HG02938 (cell line): ENCODE results near the gene ACOT7.

Experiments
- ATAC-seq: cut with Tn5 transposase; IDR thresholded peaks from one replicate; pipeline ENCODE4 v1.9.1; 2021; ENCODE audit warnings: mild to moderate bottlenecking, moderate library complexity; ENCODE audit not compliant: unreplicated experiment

ACOT7 gene

DNA sequence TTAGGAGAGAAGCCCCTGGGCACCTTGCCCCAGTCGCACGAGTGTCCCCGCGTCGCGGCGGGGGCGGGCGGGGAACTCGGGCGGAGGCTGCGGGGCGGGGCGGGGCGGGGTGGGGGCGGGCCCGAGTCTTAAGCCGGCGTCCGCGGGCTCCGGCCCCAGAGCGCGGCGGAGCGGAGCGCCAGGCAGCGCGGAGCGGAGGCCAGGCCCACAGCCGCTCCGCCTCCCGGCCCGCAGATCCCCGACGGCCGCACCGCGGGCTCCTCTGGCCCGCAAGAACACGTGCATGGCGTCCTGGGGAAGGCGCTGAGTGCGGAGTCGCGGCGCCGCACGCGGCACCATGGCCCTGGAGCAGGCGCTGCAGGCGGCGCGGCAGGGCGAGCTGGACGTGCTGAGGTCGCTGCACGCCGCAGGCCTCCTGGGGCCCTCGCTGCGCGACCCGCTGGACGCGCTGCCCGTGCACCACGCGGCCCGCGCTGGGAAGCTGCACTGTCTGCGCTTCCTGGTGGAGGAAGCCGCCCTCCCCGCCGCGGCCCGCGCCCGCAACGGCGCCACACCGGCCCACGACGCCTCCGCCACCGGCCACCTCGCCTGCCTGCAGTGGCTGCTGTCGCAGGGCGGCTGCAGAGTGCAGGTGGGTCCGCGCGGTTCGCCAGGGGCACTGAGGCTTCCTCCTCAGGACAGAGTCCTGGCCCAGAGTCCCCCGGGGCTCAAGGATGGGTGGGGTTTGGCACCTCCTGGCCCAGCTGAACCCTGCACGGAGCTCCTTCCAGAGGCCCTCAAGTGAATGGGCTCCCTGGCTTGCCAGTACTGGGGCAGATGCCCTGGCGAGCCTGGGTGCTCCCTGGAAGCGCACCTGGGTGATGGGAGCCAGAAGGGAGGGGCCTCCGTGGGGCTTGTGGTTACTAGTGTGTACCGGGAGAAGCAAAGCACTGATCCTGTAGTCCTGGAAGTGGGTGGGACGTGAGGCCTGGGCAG is 31.3 kb upstream of the ACOT7 start, which contains the start of gene ESPN:
Gene ESPN (plus strand): TSS at position 158 of the 975 bp plus-strand sequence. CDS start 180 bp downstream, at position 338.
- no peak for ATAC-seq

DNA sequence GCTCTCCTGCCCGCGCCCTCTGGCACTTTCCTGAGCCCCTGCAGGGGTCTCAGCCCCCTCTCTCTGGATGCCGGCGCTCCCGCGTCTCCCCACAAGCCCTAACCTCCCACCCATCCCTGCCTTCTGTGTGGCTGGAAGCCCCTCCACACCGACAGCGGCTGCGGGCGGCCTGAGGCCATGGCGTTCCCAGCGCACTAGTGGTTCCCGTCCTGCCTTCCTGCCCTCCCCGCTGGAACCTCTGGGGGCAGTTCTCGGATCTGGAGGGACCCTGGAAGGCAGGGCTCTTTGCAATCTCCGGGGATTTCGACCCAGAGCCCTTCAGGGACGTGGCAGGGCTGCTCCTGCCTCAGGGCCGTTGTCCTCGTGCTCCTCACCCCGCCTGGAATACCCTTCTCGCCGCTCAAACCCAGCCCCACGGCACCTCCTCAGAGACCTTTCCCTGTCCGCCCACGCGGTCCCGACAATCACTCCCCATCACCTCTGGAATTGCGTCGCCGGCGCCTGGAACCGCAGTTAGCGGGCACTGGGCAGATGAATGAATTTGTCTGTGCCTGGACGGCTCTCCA is 30.5 kb upstream of the ACOT7 start:
- ATAC-seq, result no peak

DNA sequence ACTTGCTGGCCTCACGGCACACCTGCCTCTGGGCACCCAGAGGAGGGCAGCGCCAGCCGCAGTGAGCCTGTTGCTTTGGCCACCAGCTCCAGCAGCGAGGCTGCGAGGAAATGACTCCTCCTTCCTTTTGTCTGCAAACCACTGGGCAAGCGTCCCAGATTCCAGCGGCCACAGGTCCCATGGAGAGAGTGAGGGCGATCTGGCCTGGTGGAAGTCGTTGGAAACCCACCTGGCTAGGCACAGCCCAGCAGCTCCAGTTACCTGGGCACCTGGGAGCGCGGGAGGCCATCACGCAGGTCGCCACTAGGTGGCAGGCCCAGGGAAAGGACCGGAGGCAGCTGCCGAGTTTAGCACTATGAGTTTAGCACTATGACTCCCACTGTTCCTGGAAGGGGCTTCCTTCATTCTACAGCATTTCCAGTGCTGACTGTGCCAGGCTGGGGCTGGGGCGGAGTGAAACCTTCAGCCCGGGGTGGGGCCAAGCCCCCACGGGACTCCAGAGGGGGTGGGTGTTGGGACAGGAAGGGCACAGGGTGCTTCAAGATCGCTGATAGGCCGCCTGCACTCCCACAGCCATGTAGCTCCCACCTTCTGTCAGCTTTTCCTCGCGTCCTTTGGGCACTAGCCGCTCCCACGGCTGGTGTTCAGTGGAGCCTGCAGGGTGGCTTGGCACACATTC is 29.9 kb upstream of the ACOT7 start:
- ATAC-seq, result no peak

DNA sequence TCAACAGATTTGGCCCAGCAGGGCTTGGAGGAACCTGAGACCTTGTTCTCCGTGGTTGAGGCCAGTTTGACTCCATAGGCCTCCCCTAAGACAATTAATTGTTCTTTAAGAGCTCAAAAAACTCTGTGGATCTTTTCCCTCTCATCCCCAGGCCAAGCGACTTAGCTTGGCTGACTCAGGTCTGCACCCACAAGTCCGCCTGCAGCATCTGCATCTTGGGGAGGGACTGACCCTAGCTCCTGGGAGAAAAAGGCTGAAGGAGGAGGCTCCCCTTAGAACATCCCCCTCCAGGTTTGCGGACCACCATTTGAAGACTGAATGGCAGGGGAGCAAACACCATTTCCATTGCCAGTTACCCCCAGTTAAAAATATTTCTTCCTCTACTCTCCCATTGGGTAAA is 27.7 kb upstream of the ACOT7 start:
- no peak for ATAC-seq

DNA sequence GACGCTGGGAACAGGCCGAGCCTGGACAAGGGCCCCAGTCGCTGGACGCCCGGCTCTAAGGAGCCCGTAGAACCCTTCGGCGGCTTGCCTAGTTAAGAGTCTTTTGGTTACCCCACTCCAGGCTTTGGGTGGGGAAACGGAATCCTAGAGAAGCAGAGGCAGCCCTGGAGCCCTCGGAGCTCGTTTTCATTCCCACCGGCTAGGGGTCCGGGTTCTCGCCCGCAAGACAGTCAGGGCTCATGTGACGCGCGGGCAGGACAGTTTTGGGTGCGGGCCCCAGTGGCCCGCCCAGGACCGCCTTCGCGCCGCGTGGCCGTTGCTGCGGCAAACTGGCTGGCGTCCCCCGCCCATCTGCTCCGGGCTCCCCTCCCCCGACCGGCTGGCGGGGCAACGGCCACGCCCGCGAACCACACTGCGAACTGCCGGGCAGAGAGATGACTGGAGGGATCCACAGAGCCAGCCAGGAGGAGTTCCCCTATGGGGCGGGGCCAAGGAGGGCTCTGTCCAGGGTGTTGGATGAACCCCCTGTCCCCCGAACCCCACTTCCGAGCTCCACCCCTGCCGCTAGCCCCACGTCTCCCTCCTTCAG is 27.0 kb upstream of the ACOT7 start:
- ATAC-seq, result no peak

DNA sequence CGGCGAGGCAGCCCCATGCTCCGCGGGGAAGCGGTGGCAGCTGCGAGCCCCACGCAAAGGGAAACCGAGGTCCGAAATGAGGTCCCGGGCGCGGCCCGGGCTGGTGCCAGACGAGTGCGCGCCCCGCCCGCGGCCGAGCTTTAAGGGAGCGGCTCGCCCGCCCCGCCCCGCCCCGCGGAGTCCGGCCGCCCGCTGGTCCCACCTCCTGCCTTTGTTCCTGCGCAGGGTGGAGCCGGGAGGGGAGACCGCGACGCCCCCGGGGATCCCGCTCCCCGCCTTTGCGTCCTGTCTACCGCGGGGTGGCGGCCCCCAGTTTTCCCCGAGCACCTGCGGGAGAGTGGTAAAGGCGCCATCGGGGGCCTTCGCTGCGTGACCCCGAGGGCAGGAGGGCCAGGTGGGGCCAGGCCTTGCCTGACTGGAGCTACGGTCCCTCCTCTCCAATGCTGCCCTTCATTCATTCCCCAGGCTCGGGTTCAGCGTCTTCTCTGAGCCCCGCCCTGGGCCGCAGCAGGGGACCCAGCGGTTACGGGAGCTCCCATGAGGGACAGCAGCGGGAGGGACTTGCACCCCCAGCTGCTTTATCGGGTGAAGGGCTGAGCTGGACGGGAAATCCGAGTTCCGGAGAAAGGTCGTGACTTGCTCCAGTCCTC is 26.4 kb upstream of the ACOT7 start, which contains the start of gene HES2:
Gene HES2 (minus strand): TSS at position 116 of the 650 bp plus-strand sequence. CDS start 99 bp downstream, at position 17.
- ATAC-seq, result no peak

DNA sequence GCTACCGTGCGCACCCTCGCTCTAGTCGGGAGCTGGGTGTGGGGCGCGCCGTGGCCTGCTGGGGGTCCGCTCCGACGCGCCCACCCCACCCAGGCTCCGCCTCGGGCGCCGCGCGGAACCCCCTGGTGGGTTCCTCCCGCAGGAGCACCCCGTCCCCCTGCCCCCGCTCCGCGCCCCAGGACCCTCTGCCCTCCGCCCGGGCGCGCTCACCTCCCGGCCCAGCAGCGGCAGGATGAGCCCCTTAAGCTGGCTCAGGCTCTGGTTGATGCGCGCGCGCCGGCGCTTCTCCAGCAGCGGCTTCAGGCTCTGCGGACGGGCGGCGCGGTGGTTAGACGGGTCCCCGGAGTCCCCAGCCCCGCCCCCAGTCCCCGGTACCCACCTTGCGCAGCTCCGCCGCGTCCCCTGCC is 25.8 kb upstream of the ACOT7 start:
- ATAC-seq, result no peak

DNA sequence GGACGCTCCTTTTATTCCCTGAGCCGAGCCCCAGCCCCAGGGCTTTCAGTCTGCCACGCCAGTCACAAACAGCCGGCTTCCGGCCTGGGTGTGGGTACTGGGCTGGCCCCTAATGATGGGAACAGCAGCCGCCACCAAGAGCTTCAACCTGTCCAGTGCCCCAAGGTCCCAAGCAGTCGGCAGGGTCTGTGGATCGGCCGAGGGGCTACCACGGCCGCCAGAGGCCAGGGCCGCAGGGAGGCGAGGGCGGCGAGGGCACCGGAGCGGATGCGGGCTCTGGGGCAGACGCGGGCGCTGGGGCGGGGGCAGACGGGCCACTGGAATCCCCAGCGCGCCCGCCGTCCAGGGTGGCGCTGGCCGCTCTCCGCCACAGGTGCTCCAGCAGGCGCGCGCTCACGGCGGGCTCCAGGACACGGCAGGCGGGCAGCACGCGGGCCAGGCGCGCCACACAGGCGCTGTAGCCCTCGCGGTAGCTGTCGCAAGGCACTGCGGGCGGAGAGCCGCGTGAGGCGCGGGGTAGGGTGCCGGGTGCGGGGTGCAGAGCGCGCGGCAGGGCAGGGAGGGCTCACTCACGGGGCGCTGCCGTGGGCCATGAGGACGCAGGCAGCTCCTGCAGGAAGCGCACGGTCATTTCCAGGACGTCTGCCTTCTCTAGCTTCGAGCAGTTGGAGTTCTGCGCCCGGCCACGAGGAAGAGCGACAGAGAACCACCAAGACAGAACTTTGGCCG is 25.3 kb upstream of the ACOT7 start:
- ATAC-seq, result no peak

DNA sequence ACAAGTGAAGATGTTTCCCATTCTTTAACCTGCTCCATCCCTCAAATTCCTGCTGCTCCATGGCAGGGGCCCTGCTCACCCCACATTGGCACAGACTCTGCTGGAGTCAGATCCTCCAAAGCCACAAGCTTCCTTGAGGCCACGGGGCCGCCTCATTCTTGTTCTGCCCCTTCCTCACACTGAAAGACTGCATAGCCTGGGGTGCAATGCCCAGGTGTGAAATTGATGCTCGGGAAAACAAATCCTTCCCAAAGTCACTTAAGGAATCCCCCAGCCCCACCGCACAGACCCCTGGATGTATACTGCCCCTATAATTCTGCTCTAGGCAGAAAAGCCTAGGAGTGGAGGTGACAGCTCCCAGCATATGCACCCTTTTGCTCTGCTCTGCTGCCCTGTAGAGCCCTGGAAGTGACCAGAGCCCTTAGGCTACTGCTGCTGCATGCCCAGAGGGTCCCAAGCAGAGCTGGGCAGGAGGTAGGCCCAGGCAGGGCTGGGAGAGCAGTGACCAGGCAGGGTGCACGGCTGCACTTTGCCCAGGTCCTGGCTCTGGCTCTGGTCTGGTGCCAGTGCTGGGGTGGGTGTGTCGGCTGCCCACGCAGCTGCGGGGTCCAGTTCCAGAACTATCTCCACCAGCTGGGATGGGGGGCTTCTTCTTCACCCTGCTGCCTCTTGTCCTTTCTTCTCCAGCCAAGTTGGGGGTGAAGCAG is 24.5 kb upstream of the ACOT7 start:
- ATAC-seq, result no peak

DNA sequence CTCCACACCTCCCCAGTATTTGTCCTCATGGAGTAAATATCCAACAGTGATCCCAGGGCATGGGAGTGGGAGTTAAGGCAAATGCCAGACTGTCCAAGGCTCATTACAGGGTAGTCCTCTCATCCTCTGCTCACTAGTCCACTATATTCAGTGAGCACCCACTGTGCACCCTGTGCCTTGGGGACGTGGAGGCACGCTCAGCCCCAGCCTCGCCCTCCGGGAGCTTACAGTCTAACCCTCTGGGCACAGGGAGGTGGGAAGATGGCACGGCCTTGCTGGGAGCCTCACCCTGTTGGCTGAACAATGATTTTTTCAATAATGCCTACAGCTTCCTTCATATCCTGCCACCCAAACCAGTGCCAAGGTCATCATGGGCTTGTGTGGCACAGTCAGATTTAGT is 23.3 kb upstream of the ACOT7 start:
- ATAC-seq, result no peak

DNA sequence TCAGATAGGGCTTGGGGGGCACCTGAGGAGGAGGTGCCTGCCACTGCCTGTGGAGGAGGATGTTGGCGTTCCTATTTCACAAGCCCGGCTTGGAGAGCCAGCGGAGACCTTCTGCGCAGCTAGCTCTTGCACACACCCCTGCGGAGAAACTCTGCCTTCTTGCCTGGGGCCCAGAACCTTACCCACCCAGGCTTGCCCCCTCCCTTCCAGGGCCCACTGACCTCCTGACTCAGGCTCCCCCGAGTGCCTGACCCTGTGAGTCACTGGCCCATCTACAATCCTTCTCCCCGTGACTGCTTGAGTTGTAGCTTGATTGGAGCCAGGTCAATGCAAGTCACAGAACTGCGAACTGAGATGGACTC is 22.7 kb upstream of the ACOT7 start:
- ATAC-seq, result no peak

DNA sequence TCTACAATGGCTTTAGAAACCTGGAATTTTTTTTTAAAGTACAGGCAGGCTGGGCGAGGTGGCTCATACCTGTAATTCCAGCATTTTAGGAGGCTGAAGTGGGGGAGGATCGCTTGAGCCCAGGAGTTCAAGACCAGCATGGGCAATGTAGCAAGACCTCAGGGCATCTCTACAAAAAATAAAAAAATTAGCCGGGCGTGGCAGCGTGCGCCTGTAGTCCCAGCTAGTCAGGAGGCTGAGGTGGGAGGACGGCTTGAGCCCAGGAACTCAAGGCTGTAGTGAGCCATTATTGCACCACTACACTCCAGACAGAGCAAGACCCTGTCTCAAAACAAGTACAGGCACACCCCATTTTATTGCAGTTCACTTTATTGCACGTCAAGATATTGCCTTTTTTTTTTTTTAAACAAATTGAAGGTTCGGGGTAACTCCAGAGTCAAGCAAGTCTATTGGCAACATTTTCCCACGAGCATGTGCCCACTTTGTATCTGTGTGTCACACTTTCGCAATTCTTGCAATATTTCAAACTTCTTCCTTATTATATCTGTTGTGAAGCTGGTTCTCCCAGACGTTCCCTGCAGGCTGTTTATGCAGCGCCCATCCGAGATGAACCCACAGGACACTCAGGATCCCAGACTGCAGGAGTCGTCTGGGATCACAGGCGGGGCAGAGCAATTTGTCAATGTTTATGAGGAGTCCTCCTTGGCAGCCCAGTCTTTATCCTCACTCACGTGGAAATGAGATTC is 21.5 kb upstream of the ACOT7 start:
- ATAC-seq, result no peak

DNA sequence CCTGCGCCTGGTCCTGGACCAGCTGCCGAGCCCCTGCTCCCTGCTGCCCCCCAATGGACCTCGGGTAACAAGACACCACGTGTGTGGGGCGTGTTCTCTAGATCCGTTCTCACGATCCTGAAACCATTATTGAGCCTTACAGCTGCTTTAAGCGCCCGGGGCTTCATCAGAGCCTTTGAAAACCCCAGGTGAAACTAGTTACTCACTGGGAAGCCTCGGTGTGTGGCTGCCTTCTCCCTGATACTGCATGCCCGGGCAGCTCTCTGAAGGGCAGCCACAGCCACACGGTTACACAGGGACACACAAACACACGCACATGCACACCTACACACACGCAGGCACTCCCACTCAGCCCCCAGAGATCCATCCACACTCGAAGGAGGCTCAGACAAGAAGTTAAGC is 20.9 kb upstream of the ACOT7 start:
- no peak for ATAC-seq

DNA sequence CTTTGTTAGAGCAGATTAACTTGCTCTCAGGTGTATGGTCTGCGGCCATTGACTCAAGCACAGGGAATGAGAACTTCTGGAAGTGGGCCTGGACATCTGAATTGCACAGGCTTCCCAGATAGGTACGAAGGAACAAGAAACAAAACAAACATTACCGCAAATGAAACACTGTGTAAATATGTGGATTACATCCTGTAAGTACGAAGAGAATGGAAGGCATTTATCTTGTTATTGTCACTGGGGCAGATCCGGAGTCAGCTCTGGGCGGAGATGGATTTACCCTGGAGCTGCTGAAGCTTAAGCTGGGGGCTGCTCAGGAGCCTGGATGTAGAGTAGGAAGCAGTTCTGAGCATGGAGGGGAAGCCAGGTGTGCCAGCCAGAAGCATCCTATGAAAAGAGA is 19.3 kb upstream of the ACOT7 start:
- no peak for ATAC-seq

DNA sequence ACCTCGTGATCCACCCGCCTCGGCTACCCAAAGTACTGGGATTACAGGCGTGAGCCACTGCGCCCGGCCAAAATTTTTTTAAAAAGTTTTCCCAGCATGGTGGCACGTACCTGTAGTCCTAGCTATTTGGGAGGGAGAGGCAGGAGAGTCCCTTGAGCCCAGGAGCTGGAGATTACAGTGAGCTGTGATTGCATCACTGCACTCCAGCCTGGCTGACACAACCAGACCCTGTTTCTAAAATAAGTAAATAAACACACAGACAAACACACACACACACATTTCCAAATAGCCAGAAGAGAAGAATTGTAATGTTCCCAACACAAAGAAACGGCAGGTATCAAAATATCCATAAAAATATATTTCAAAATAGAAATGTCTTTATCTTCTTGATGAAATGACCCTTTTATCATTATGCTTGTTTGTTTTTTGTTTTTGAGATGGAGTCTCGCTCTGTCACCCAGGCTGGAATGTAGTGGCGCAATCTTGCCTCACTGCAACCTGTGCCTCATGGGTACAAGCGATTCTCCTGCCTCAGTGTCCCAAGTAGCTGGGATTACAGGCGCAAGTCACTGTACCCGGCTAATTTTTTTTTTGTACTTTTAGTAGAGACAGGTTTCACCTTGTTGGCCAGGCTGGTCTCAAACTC is 16.8 kb upstream of the ACOT7 start:
- no peak for ATAC-seq

DNA sequence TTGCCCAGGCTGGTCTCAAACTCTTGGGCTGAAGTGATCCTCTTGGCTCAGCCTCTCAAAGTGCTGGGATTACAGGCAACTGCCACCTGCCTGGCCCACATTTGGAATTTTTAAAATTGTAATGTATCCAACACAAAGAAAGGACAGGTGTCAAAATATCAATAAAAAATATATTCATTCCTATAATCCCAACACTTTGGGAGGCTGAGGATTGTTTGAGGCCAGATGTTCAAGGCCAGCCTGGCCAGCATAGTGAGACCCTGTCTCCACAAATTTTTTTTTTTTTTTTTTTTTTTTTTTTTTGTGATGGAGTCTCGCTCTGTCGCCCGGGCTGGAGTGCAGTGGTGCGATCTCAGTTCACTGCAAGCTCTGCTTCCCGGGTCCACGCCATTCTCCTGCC is 16.2 kb upstream of the ACOT7 start:
- ATAC-seq, result no peak

DNA sequence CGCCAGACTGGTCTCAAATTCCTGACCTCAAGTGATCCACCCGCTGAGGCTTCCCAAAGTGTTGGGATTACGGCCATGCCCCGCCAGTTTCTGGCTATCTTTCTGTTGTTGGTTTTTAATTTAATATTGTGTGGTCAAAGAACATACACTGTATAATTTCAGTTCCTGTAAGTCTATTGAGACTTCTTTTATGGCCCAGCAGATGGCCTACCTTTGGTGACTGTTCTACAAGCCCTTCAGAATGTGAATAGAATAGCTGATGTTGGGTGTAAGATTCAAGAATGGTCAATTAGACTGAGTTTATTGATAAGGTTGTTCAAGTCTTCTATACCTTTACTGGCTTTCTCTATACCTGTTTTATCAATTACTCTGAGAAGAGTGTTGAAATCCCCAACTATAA is 15.5 kb upstream of the ACOT7 start:
- no peak for ATAC-seq

DNA sequence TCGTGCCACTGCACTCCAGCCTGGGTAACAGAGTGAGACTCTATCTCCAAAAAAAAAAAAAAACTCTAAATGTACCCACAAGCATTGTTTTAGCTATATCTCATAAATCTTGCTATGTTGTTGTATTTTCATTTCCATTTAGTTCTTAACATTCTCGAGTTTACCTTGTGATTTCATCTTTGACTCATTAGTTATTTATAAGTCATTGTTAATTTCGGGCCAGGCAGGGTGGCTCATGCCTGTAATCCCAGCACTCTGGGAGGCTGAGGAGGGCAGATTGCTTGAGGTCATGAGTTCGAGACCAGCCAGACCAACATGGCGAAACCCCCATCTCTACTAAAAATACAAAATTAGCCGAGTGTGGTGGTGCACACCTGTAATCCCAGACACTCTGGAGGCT is 14.5 kb upstream of the ACOT7 start:
- no peak for ATAC-seq
